ENCODE data around the gene FREM1. TPM values are rescaled to one million over a fixed set of nuclear protein-coding genes. Genes with fewer than 3 reads are reported as not detected.

The FREM1 gene
- total and polyA plus RNA-seq, 12 donors = 2.8 to 24.1 (median 7.1) TPM

DNA sequence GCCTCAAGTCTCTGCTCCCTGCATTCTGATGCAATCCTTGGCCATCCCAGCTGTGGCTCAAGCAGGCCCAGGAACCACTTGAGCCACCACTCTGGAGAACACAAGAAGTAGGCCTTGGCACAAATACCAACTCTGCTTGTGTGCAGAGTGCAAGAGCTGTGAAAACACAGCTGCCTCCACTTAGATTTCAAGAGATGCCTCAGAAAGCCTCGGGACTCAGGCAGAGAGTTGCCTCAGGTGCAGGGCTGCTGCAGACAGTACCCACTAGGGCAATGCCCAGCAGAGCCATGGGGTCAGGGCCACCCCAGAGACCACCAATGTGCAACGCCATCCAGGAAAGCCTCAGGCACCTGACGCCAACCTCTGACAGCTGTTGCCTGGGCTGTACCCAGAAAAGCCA, 82.4 kb downstream of the FREM1 start:
- no peak for TF ChIP-seq POLR2A (IDR thresholded peaks at IDR 0.05)
- TF ChIP-seq, protein P1, sequence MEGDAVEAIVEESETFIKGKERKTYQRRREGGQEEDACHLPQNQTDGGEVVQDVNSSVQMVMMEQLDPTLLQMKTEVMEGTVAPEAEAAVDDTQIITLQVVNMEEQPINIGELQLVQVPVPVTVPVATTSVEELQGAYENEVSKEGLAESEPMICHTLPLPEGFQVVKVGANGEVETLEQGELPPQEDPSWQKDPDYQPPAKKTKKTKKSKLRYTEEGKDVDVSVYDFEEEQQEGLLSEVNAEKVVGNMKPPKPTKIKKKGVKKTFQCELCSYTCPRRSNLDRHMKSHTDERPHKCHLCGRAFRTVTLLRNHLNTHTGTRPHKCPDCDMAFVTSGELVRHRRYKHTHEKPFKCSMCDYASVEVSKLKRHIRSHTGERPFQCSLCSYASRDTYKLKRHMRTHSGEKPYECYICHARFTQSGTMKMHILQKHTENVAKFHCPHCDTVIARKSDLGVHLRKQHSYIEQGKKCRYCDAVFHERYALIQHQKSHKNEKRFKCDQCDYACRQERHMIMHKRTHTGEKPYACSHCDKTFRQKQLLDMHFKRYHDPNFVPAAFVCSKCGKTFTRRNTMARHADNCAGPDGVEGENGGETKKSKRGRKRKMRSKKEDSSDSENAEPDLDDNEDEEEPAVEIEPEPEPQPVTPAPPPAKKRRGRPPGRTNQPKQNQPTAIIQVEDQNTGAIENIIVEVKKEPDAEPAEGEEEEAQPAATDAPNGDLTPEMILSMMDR (IDR thresholded peaks at IDR 0.05) = no peak
- H3K9me3 ChIP-seq (replicated peaks in 1 of 3) = no peaks in the 10 kb centered on the region
- H3K27ac ChIP-seq = no peak overlapping the region
- intact Hi-C loops (cut with DNase I) = no loop called here
- no peaks in the 10 kb centered on the region for H3K36me3 ChIP-seq (replicated peaks in 1 of 2)
- no peak overlapping the region for H3K4me3 ChIP-seq
- no peaks in the 10 kb centered on the region for H3K4me1 ChIP-seq (replicated peaks in 1 of 2)
- no peak for DNase-seq
- WGBS, 4 donors = 79 to 96% (median 91%) methylated on average over 3 of the region's 3 CpGs; no CpG with 5 or more reads in 1 of the 4 donors
- no peaks in the 10 kb centered on the region for H3K27me3 ChIP-seq

DNA sequence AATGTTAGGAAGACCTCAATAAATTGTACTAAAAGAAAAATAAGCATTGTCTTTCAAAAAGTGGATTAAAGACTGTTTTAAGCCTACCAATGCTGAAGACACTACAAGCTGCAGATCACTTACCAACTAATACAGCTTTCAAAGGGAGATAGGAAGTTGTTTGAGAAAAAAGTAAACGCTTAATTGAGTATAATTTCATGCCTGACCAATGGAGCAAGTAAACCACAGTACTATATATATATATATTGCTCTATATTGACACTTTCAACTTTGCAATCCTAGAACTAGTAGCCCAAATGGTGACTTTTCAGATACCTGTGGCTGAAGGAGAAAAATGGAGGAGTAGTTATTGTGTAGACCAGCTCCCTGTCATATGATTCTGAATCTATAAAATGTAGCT, 85.7 kb downstream of the FREM1 start:
- H3K9me3 ChIP-seq (replicated peaks in 1 of 3) = no peaks in the 10 kb centered on the region
- 50 to 62% (median 57%) methylated on average over 1 of the region's 1 CpG for WGBS, 4 donors
- H3K36me3 ChIP-seq (replicated peaks in 1 of 2) = no peaks in the 10 kb centered on the region
- no peak overlapping the region for H3K27ac ChIP-seq
- TF ChIP-seq, protein P1 (IDR thresholded peaks at IDR 0.05) = no peak
- no peak for TF ChIP-seq POLR2A (IDR thresholded peaks at IDR 0.05)
- intact Hi-C loops (cut with DNase I) = no loop called here
- no peaks in the 10 kb centered on the region for H3K4me1 ChIP-seq (replicated peaks in 1 of 2)
- no peak overlapping the region for H3K4me3 ChIP-seq
- no peaks in the 10 kb centered on the region for H3K27me3 ChIP-seq
- DNase-seq = no peak

DNA sequence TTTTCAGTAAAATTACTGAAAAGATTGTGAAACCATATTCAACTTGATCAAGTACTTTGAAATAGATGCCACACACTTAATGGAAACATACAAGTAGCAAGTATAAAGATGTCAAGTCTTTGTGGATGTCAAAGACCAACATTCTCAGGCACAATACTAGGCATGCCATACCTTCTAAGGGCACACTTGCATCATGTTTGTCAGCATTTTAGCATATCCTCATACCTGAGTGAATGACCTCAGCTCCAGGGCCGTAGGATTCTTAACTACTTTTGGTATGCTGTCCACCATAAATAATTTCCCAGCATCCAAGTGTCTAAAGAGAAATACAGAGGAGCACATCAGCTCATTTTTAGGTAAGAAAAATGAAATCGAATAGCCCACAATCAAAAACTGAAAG, 86.4 kb downstream of the FREM1 start:
- intact Hi-C loops (cut with DNase I) = no loop called here
- Histone ChIP-seq H3K9me3 (replicated peaks in 1 of 3) (no peaks in the 10 kb centered on the region), H3K4me3 (no peak overlapping the region), H3K27ac (no peak overlapping the region), H3K27me3 (no peaks in the 10 kb centered on the region), H3K4me1 (replicated peaks in 1 of 2) (no peaks in the 10 kb centered on the region), H3K36me3 (replicated peaks in 1 of 2) (peaks cover 0 to 3% of the 10 kb centered on the region in 2 donors)
- WGBS, 4 donors = 70 to 92% (median 82%) methylated on average over 2 of the region's 2 CpGs
- TF ChIP-seq, protein P1 (IDR thresholded peaks at IDR 0.05) = no peak
- TF ChIP-seq POLR2A (IDR thresholded peaks at IDR 0.05) = no peak
- DNase-seq = no peak

DNA sequence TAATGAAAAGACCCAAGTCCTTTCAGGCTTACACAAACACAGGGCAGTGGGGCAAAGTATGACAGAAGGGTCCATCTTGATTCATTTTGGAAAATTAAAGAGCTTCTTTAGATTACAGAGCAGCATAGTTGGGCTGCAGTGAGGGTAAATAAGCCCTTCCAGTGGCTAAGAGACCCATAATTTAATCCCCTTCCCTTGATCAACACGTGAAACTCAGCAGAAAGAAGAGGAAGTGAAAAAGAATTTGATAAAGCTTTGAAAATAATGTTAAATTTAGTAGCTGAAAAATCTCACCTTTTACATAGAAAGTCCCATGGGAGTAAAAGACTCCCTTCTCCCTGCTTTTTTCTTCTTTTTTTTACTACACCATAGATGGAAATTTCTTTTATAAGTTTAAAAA, 87.6 kb downstream of the FREM1 start:
- Histone ChIP-seq H3K36me3 (replicated peaks in 1 of 2) (peaks cover 0 to 7% of the 10 kb centered on the region in 2 donors), H3K4me1 (replicated peaks in 1 of 2) (no peaks in the 10 kb centered on the region), H3K4me3 (no peak overlapping the region), H3K27me3 (no peaks in the 10 kb centered on the region), H3K9me3 (replicated peaks in 1 of 3) (no peaks in the 10 kb centered on the region), H3K27ac (no peak overlapping the region)
- no peak for TF ChIP-seq POLR2A (IDR thresholded peaks at IDR 0.05)
- TF ChIP-seq, protein P1 (IDR thresholded peaks at IDR 0.05) = no peak
- no peak for DNase-seq
- 59 to 76% (median 61%) methylated on average over 1 of the region's 1 CpG for WGBS, 4 donors
- intact Hi-C loops (cut with DNase I) = no loop called here

All from adrenal gland (tissue), 12 donors.